IMR-90 (cell line): ENCODE measurements around the gene TEDC1. TPM values are rescaled to one million over a fixed set of nuclear protein-coding genes. Genes with fewer than 3 reads are reported as not detected.

Source experiments
- ATAC-seq: fragments of 200-7000 bp; cut with Tn5 transposase; 2 replicates; pipeline ENCODE4 v1.9.1; 2020; ENCODE audit warnings: low read depth, mild to moderate bottlenecking, moderate library complexity
- BruUV-seq: library from RNA; stranded (reverse); fragments of 400-500 nt; replicated peaks from 2 replicates; lab custom pipeline; 2021; lab: Mats Ljungman, UMichigan
- CTCF ChIA-PET: fragments of 300-600 bp; formaldehyde crosslinking; extraction: SDS; loops from one replicate; lab custom pipeline; 2021; ENCODE audit warnings: antibody characterized with exemption; lab: Yijun Ruan, JAX
- POLR2A ChIA-PET: fragments of 300-600 bp; sonication (Branson Sonifier 250); formaldehyde crosslinking; loops from one replicate; lab custom pipeline; 2022; ENCODE audit warnings: antibody characterized with exemption; ENCODE audit not compliant: unreplicated experiment; lab: Charles Lee
- DNase-seq: peaks from one replicate; pipeline ENCODE4 v3.0.0; 2013
- H2AFZ ChIP-seq: replicated peaks from 2 replicates; pipeline ENCODE3; 2013; ENCODE audit warnings: low read length, mild to moderate bottlenecking; ENCODE audit not compliant: poor library complexity
- H2AK5ac ChIP-seq: 2 replicates; pipeline ENCODE4 v1.6.1; 2013; ENCODE audit warnings: low read depth, low read length, inconsistent platforms
- H2AK9ac ChIP-seq: replicated peaks from 2 replicates; pipeline ENCODE3; 2013; ENCODE audit warnings: mild to moderate bottlenecking, low read depth, low read length, moderate library complexity; ENCODE audit not compliant: poor library complexity
- H2BK120ac ChIP-seq: 2 replicates; pipeline ENCODE4 v1.6.1; 2013; ENCODE audit warnings: low read depth, low read length, inconsistent platforms
- H2BK15ac ChIP-seq: 3 replicates; pipeline ENCODE4 v1.6.1; 2013; ENCODE audit warnings: low read depth, low read length, inconsistent platforms
- H2BK20ac ChIP-seq: 2 replicates; pipeline ENCODE4 v1.6.1; 2013; ENCODE audit warnings: low read depth, mild to moderate bottlenecking, inconsistent platforms, low read length, moderate library complexity
- H2BK5ac ChIP-seq: 2 replicates; pipeline ENCODE4 v1.6.1; 2013; ENCODE audit warnings: mild to moderate bottlenecking, low read depth, low read length, inconsistent platforms; ENCODE audit not compliant: poor library complexity, severe bottlenecking
- H3K14ac ChIP-seq: replicated peaks from 2 replicates; pipeline ENCODE4 v1.6.1; 2013; ENCODE audit warnings: low read depth, low read length, inconsistent platforms
- H3K18ac ChIP-seq: 2 replicates; pipeline ENCODE4 v1.6.1; 2013; ENCODE audit warnings: low read depth, low read length, control low read depth
- H3K23ac ChIP-seq: 2 replicates; pipeline ENCODE4 v1.6.1; 2013; ENCODE audit warnings: low read depth, low read length, inconsistent platforms
- H3K27ac ChIP-seq: 2 replicates; pipeline ENCODE4 v1.5.1; 2013; ENCODE audit warnings: mild to moderate bottlenecking, control low read depth, low read length; ENCODE audit not compliant: insufficient read depth
- H3K27me3 ChIP-seq: 2 replicates; pipeline ENCODE4 v1.6.1; 2013; ENCODE audit warnings: low read length; ENCODE audit not compliant: control insufficient read depth, insufficient read depth
- H3K36me3 ChIP-seq: 2 replicates; pipeline ENCODE4 v1.6.1; 2013; ENCODE audit warnings: low read length, mixed read lengths; ENCODE audit not compliant: control insufficient read depth, insufficient read depth
- H3K4ac ChIP-seq: 2 replicates; pipeline ENCODE4 v1.6.1; 2013; ENCODE audit warnings: low read depth, low read length, inconsistent platforms
- H3K4me1 ChIP-seq: 2 replicates; pipeline ENCODE4 v1.6.1; 2013; ENCODE audit warnings: low read length, mixed read lengths; ENCODE audit not compliant: control insufficient read depth, insufficient read depth
- H3K4me2 ChIP-seq: 2 replicates; pipeline ENCODE4 v1.6.1; 2013; ENCODE audit warnings: low read depth, mild to moderate bottlenecking, control low read depth, low read length, moderate library complexity
- H3K4me3 ChIP-seq: 2 replicates; pipeline ENCODE4 v1.5.1; 2013; ENCODE audit warnings: low read depth, mild to moderate bottlenecking, control low read depth, low read length, moderate library complexity; ENCODE audit not compliant: insufficient read depth
- H3K56ac ChIP-seq: 2 replicates; pipeline ENCODE4 v1.6.1; 2013; ENCODE audit warnings: low read length, inconsistent platforms; ENCODE audit not compliant: insufficient read depth; ENCODE audit errors: extremely low read depth
- H3K79me1 ChIP-seq, 2 experiments: 2 replicates each; pipeline ENCODE4 v1.6.1; 2013; ENCODE audit warnings: low read length in 2 of 2, inconsistent platforms in 1 of 2, low read depth in 1 of 2
- H3K9ac ChIP-seq: 2 replicates; pipeline ENCODE4 v1.6.1; 2013; ENCODE audit warnings: low read depth, low read length, control low read depth
- H3K9me1 ChIP-seq: 2 replicates; pipeline ENCODE4 v1.6.1; 2013; ENCODE audit warnings: low read length, inconsistent platforms; ENCODE audit not compliant: insufficient read depth
- H3K9me3 ChIP-seq: 2 replicates; pipeline ENCODE4 v1.6.1; 2013; ENCODE audit warnings: low read length; ENCODE audit not compliant: control insufficient read depth, insufficient read depth
- H4K20me1 ChIP-seq: 2 replicates; pipeline ENCODE4 v1.6.1; 2013; ENCODE audit warnings: low read length, inconsistent platforms; ENCODE audit not compliant: insufficient read depth
- H4K5ac ChIP-seq: 2 replicates; pipeline ENCODE4 v1.6.1; 2013; ENCODE audit warnings: mild to moderate bottlenecking, low read depth, low read length, control low read depth
- H4K8ac ChIP-seq, 2 experiments: 2 replicates each; pipeline ENCODE4 v1.6.1; 2013; ENCODE audit warnings: low read depth in 2 of 2, low read length in 2 of 2, control low read depth in 1 of 2, inconsistent platforms in 1 of 2
- H4K91ac ChIP-seq: 2 replicates; pipeline ENCODE4 v1.6.1; 2013; ENCODE audit warnings: low read depth, low read length, inconsistent platforms; ENCODE audit not compliant: insufficient read depth
- BHLHE40 ChIP-seq: fragments of 150-350 bp; IDR thresholded peaks from 2 replicates; pipeline ENCODE4 v1.6.1; 2016; ENCODE audit warnings: mild to moderate bottlenecking, low read depth, low read length
- CEBPB ChIP-seq: IDR thresholded peaks from 2 replicates; pipeline ENCODE4 v1.6.1; 2012; ENCODE audit warnings: low read depth, low read length, improper control_type of control experiment
- CHD1 ChIP-seq: IDR thresholded peaks from 2 replicates; pipeline ENCODE4 v1.6.1; 2012; ENCODE audit warnings: low read depth, low read length, improper control_type of control experiment
- CTCF ChIP-seq: conservative IDR thresholded peaks from 2 replicates; pipeline ENCODE4 v1.5.1; 2012; ENCODE audit warnings: mild to moderate bottlenecking, low read depth, low read length, improper control_type of control experiment
- ELK1 ChIP-seq: fragments of 150-350 bp; IDR thresholded peaks from 2 replicates; pipeline ENCODE4 v1.6.1; 2016; ENCODE audit warnings: low read depth, mild to moderate bottlenecking, low read length, moderate library complexity, borderline replicate concordance
- FOS ChIP-seq: fragments of 150-350 bp; IDR thresholded peaks from 2 replicates; pipeline ENCODE4 v1.6.1; 2016; ENCODE audit warnings: low read depth, low read length
- MAFK ChIP-seq: IDR thresholded peaks from 2 replicates; pipeline ENCODE4 v1.6.1; 2012; ENCODE audit warnings: low read depth, low read length, improper control_type of control experiment
- MAZ ChIP-seq: IDR thresholded peaks from 2 replicates; pipeline ENCODE4 v1.6.1; 2012; ENCODE audit warnings: low read depth, mild to moderate bottlenecking, low read length, improper control_type of control experiment, moderate library complexity, borderline replicate concordance
- MXI1 ChIP-seq: IDR thresholded peaks from 2 replicates; pipeline ENCODE4 v1.6.1; 2012; ENCODE audit warnings: low read depth, mild to moderate bottlenecking, low read length, moderate library complexity, borderline replicate concordance
- NFE2L2 ChIP-seq: fragments of 150-350 bp; IDR thresholded peaks from 2 replicates; pipeline ENCODE4 v1.6.1; 2016; ENCODE audit warnings: low read depth, mild to moderate bottlenecking, low read length
- POLR2A ChIP-seq: IDR thresholded peaks from 2 replicates; pipeline ENCODE4 v1.6.1; 2012; ENCODE audit warnings: mild to moderate bottlenecking, low read depth, low read length
- RAD21 ChIP-seq: IDR thresholded peaks from 2 replicates; pipeline ENCODE4 v1.6.1; 2012; ENCODE audit warnings: low read length, improper control_type of control experiment
- RCOR1 ChIP-seq: IDR thresholded peaks from 2 replicates; pipeline ENCODE4 v1.6.1; 2012; ENCODE audit warnings: mild to moderate bottlenecking, low read length, improper control_type of control experiment; ENCODE audit not compliant: insufficient replicate concordance
- RFX5 ChIP-seq: IDR thresholded peaks from 2 replicates; pipeline ENCODE4 v1.8.0; 2012; ENCODE audit warnings: low read depth, mild to moderate bottlenecking, low read length, moderate library complexity
- SMC3 ChIP-seq: fragments of 150-350 bp; IDR thresholded peaks from 2 replicates; pipeline ENCODE4 v1.6.1; 2016; ENCODE audit warnings: low read depth, mild to moderate bottlenecking, antibody characterized with exemption, low read length, moderate library complexity
- USF2 ChIP-seq: fragments of 150-350 bp; IDR thresholded peaks from 2 replicates; pipeline ENCODE4 v1.6.1; 2017; ENCODE audit warnings: mild to moderate bottlenecking, antibody characterized with exemption, low read length, low read depth
- WGBS, 2 experiments: methylation state at CpG; one replicate each; pipeline versions ENCODE4 v1.1.5 to v1.1.7; 2013; ENCODE audit warnings: missing lambda C conversion rate in 2 of 2; ENCODE audit not compliant: insufficient read length in 1 of 2; ENCODE audit errors: extremely low coverage in 2 of 2; 5-methylcytosine and 5-hydroxymethylcytosine counted together
- dilution Hi-C: fragments of 300-500 bp; cut with HindIII; formaldehyde crosslinking; loops from one replicate; pipeline ENCODE4 v1.14.3; 2018; ENCODE audit warnings: low sequenced_read_pairs; ENCODE audit not compliant: unreplicated experiment
- in situ Hi-C: fragments of 300-500 bp; cut with MboI; formaldehyde crosslinking; loops from 3 replicates; pipeline ENCODE4 v1.14.3; 2019; ENCODE audit warnings: low sequenced_read_pairs, inconsistent platforms, mixed read lengths
- intact Hi-C: fragments of 100-400 bp; cut with micrococcal nuclease; formaldehyde crosslinking; loops from 2 replicates; pipeline ENCODE4 v1.10.0; 2022
- polyA plus RNA-seq, 3 experiments: library from polyadenylated mRNA; depleted of rRNA; stranded (reverse); fragments of >200 nt; gene quantifications; 2 replicates each; pipeline ENCODE4 v1.2.3, GENCODE V29; 2012; ENCODE audit warnings: low replicate concordance in 1 of 3
- total RNA-seq: library from RNA; depleted of rRNA; stranded (reverse); fragments of >200 nt; gene quantifications from 2 replicates; pipeline ENCODE4 v1.2.3, GENCODE V29; 2012

TEDC1 gene
- total and polyA plus RNA-seq, 2 of the 4 experiments (the other 2 are of a cell fraction): 5.7 to 6.4 TPM

- ChIA-PET POLR2A (no interaction called here), CTCF (no interaction called here)
- Histone ChIP-seq H2BK5ac (no peak overlapping the region), H3K14ac (no peak overlapping the region), H2AFZ (no peak overlapping the region), H3K4me3 (no peak overlapping the region), H3K27ac (no peak overlapping the region), H2BK15ac (no peak overlapping the region), H2BK120ac (no peak overlapping the region), H3K18ac (no peak overlapping the region), H3K9me3 (no peaks in the 10 kb centered on the region), H2AK5ac (no peak overlapping the region), H3K27me3 (no peaks in the 10 kb centered on the region; the same call in 1 of the 2 replicates), H2AK9ac (no peak overlapping the region), H3K4me1 (no peaks in the 10 kb centered on the region), H3K23ac (no peak overlapping the region), H3K4ac (no peak overlapping the region), H2BK20ac (no peak overlapping the region), H3K4me2 (no peak overlapping the region), H4K8ac (no peak overlapping the region), H3K36me3 (no peaks in the 10 kb centered on the region), H4K5ac (no peak overlapping the region), H4K20me1 (no peaks in the 10 kb centered on the region), H3K79me1 (no peaks in the 10 kb centered on the region), H3K56ac (no peak overlapping the region), H3K9me1 (no peaks in the 10 kb centered on the region), H3K9ac (no peak overlapping the region), H4K91ac (no peak overlapping the region)
- dilution Hi-C loops: no loop called here
- TF ChIP-seq CHD1 (no peak), NFE2L2 (no peak), BHLHE40 (no peak), MAFK (no peak), FOS (no peak), SMC3 (no peak), RCOR1 (no peak), MAZ (no peak), MXI1 (no peak), POLR2A (no peak), RAD21 (no peak), CTCF (no peak), ELK1 (no peak), RFX5 (no peak), CEBPB (no peak), USF2 (no peak)
- 97% methylated on average over 7 of the region's 13 CpGs; no CpG with 5 or more reads in 1 of the 2 experiments for WGBS, 2 experiments
- no peak for DNase-seq
- no peak for ATAC-seq
- BruUV-seq: no TSS peak
- intact Hi-C loops: no loop called here
- in situ Hi-C loops: no loop called here
These were observed 10.7 kb downstream of the TEDC1 start for GRCh38 chr14:105501504-105502291.
